HG03066 (cell line): ENCODE results near the gene GLIS1.

Experiments used
- ATAC-seq: cut with Tn5 transposase; IDR thresholded peaks from one replicate; pipeline ENCODE4 v1.9.1; 2021; ENCODE audit warnings: low read depth; ENCODE audit not compliant: unreplicated experiment

GLIS1 gene

DNA sequence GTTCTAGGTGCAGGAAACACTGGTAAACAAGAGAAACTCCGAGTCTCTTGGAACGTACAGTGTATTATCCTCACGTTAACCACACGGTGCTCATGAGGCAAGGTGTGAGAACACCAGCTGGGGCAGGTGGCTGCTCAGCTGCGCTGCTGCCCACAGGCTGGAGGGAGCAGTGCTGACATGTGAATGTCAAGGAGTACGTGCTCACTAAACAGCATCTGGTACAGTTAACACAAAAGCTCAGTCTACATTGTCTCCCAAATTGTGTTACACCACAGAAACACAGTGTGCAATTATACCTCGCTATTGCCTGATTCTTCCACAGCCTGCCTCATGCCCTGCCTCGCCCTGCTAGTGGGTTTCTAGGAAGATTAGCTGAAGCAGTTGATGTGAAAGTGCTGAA is 138.4 kb downstream of the GLIS1 start:
- no peak for ATAC-seq

DNA sequence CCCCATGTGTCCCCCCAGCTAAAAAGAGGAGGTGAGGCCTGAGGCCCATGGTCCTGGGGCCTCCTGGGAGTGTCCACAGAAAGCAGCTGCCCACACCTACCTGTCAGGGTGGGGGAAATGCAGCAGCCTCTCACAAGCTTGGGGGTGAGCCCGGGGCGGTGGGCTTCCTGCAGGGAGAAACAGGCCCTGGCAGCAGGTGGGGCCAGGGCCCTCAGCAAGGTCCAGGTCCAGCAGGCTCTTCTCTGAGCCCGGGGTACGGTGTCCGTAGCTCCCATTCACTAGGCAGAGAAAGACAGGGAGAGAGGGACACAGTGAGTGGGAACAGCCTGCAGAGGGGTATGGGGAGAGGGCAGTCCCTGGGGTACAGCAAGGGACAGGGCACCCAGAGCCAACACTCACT is 139.0 kb downstream of the GLIS1 start:
- ATAC-seq, result no peak

DNA sequence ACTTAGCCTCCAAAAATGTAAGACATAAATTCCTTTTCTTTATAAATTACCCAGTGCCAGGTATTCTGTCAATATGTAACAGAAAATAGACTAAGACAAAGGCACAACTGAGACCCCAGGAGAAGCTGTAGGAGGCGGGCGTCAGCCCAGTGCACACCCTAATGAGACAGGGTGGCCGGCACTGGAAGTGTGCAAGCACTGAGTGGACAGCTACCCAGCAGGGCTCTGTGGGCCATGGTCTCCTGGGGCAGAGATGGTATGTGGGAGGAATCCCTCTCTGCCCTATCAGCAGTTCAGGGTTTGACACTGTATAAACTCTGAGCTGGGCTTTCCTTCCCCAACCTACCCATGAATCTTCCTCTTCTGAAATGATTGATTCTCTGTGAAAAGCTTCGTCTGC is 139.5 kb downstream of the GLIS1 start:
- ATAC-seq, result no peak

DNA sequence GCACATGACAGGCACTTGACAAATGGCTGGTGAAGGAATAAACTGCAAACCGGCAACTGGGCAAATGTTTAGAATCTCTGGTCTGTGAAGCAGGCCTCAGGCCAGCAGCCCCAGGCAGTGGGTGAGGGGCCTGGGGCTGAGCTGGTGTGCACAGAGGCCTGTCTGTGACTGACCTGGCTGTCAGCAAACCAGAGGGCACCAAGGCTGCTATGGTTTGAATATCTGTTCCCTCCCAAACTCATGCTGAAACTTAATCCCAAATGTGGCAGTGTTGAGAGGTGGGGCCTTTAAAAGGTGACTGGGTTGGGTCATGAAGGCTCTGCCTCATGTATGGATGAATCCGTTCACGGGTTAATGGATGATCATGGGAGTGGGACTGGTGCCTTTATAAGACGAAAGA is 140.0 kb downstream of the GLIS1 start:
- no peak for ATAC-seq

DNA sequence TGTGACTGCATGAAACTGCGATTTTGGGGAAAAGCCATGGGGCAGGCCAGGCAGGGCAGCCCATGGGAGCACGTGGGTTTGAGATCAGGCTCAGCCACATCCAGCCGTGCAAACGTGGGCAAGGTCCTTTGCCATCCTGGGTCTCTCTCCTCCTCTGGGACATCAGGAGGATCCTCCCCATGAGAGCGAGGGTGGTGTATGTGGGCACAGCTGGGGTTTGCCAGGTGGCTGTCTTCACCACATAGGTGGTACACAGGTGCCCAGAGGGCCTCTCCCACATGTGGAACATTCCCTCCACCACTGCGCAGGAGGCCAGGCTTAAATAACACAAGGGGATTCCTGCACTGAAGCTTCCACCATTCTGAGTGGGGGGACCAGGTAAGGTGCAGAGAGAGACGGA is 143.1 kb downstream of the GLIS1 start:
- ATAC-seq, result no peak

DNA sequence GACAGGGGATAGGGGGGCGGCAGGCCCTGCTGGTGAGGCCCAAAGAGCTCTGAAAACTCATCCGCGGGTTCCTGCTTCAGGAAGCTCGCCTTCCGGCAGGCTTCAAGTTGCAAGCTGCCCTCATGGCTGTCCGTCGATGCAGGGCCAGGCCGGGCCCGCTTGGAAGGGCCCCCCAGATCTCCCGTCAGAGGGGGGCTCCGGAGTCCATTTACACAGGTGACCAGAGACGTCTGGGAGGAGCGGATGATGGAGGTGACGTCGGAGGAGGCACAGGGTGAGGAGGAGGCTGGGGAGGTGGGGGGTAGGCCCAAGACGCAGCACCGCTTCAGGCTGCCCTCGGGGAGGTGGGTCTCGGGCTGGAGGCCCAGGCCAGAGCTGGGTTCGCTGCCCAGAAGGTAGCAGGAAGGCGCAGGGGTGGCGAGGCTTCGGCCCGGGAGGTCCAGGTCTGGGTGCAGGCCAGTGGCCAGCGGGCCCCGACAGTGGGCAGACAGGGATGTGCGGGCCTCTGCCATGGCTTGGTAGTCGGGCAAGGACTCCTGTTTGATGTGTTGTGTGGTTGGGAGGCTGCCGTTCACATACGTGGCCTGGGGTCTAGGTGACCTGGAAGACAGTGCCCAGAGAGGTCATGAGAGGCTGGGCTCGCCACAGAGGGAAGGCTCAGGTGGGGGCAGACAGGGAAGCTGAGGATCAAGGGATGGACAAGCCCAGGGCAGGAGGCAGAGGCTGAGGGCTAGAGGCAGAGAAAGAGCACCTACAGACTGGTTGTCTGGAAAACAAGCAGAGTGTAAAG is 144.4 kb downstream of the GLIS1 start:
- ATAC-seq, result no peak

DNA sequence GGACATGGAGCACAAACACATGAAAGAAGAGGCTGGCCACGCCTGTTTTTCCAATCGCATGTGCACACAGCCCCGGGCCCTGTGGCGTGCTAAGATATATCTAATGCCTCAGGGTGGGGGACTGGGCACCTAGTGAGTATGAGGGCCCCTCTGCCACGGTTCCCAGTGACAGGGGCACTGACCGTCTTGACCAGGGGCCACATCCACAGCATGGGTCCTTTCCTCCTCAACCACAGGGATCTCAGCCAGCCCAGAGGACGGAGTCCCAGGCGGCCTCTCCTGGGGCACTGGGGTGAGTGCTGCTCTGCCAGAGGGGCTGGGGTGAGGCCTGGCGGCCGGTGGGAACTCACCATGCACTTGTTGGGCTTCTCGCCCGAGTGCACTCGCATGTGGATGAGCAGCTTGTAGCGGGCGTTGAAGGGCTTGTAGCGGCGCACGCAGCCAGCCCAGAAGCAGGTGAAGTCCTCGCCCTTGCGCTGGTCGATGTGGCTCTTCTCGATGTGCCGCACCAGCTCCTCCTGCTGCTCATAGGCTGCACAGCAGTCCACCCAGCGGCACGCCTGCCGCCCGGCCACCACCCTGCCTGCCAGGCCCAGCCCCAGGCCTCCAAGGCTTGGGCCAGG is 145.1 kb downstream of the GLIS1 start:
- no peak for ATAC-seq

DNA sequence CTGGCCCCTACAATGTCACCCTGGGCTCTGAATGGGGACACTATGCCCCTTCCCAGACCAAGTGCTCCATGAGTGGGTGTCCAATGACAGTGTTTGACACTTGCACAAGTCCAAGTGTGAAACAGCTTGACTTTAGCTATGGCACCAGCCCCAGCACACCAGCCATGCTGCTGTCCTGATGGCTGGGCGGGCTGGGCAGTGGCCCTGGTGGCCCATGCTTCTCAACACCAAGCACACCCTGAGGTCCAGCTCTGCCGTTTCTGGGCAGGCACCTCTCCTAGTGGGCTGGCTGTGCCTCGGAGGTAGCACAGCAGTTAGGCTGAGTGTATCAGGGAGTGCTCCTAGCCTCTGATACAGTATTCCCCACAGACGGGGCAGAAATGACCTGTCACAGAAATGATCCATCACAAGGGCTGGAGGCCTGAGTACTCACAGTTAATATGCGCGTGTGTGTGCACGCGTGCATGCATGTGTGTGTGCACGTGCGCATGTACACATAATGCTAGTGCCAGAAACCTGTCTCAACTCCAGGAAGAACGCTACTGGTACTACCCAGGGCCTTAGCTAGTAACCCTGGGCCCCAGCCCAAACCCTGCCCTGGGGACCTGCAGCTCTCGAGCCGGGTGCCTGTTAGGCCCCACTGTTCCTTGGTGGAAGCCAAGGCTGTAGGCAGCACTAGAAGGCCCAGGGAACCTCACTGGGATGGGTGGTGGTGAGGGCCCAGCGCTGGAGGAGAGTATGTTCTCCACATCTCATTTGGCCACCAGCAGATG is 145.8 kb downstream of the GLIS1 start:
- ATAC-seq, result no peak

DNA sequence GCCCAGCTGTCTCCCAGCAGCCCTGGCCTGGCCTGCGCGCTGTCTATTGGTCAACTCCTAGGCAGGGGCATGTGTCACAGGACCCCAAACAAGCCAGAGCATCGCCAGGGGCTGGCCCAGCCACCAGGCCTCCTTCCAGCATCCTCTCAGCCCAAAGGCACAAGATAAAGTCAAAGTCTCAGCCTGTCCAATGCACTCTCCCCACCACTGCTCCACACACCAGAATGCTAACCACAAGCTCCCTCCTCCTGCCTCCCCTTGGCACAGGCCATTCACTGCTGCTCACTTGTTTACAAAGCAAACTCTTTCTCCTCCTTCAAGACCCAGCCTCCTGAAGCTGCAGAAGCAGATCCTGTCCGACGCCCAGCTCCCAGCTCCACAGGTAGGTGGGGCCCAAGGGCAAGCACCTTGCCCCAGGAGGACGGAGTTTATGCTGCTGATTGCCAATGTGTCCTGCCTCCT is 146.4 kb downstream of the GLIS1 start:
- ATAC-seq, result no peak

DNA sequence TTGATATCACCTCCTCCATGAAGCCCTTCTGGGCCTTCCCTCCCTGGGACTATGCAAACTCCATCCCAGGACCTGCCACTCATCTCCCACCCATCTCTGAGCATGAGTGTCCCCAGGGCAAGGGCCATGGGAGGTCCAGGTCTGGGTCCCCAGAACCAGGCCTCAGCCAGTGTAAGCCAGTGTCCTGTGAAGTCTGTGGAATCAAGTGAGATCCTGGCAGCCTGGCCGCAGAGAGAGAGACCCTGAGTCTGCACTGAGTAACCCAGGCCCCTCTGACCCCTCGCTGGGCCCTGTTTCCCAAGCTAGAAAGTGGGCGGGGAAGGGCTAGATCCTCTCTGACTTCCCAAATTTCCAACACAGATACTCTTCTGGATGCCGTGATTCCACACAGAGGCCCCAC is 147.0 kb downstream of the GLIS1 start:
- ATAC-seq, result no peak

DNA sequence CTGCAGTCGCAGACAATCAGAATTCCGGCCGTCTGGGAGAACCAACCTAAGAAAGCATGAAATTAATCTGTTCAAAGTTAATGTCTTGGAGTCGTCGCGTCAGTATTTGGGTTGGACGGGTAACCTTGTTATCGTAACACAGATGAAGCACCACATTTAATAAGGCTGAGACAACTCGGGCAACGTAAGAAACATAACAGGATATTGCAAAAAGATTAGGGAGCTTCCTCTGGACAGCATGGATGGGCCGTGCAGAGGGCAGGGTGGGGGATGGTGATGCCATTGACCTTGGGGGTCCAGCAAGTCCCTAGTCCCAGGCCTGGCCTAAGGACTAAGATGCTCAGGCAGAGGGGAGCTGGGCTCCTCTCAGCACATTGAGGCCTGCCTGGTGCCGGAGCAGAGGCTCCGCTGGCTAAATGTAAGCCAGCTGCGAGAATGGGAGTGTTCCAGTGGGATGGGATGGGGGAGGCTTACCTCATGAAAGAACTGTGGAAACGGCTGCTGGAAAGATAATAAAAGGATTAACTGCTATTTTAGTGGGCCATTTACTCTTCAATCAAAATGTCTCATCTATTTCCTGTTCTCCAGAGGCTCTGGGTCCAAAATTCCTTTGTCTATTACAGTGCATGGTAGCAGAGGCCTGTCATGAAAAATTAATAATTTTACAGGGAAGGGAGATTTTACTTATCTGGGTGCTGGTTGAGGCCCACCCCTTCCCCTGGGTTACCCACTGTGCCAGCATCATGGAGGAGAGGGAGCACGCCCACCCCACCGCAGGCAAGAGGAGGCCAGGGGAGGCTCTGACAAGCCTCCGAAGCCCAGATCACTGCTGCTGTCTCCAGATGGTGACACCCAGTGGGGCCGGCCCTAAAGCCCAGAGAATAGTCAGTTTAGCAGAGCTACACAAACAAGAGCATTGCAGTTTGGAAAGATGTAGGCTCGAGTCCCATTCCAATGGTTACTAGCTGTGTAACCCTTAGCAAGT is 148.1 kb downstream of the GLIS1 start:
- ATAC-seq, result no peak

DNA sequence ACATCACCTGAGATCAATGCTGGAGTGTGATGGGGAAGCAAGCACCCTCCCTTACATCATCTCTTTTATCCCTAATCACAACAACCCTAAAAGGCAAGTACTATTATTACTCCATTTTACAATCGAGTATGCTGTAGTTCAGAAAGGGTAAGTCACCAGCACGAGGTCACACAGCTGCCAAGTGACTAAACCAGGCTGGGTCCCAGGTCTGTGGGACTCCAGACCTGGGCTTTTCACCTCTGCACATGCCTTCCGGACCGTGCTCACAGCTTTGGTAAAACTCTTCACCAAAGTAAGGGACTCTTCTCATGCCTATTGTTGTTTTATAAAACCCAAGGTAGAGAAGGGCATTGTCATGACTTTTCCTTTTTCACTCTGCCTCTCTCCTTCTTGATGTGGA is 148.9 kb downstream of the GLIS1 start:
- no peak for ATAC-seq

DNA sequence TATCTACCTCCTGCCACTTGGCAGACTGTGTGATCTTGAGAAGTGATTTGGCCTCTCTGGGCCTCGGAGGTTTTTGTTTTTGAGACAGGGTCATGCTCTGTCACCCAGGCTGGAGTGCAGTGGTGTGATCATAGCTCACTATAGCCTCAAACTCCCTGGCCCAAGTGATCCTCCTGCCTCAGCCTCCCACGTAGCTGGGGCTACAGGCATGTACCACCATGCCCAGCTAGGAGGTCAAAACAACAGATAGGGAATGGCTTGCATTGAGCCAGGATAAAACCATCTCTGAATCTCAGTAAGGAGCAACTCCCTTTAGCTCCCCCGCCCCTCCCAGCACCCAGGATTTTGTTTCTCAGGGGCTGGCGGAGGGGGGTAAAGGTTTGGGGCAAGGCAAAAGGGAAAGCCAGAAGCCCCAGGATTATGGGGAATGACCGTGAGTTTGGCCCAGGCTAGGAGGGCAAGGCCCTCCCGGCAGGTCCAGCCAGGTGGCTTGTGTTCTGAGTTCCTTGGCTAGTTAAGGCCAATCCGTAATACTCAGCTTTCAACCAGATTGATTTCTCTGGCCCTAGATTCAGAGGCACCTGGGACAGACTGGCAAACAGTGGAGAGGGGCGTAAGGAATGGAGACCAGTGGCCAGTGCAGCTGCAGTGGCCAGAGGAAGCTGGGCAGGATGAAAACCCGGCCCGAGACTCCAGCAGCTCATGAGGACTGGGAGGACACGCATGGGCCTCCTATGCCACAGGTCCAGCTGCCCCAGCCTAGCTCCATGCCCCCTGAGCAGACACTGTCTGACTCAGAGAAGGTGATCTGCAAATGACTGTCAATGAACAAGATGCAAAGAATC is 149.7 kb downstream of the GLIS1 start:
- no peak for ATAC-seq

DNA sequence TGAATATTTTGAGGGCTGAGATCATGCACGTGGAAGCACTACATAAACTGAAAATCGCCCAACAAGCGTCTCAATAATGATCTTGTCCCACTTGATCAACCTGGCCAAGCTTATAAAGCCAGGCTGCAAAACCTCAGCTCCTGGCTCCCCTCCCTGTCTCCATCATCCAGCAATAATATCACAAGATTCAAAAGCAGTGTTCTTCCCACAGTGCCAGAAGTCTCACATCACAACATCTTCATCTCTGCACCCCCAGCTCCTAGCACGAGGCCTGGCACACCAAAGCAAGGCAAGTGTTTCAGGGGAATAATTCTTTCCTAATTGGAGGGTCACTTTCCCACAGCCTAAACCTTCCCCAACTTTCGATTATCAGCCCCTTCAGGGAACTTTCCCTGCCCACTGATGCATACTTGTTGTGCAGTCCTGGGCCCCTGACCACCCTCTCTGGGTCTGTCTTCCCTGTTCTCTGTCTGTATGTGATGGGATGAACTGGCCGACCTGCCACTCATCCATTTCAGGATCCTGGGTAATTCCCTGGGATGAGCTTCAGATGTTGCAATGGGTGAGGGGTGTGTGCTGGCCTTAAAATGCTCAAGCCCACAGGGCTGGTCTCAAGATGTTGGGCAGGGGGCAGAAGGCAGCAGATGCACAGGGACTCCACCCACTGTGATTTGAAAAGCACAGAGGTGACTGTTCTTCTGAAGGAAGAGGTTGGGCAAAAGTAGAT is 150.7 kb downstream of the GLIS1 start:
- no peak for ATAC-seq

DNA sequence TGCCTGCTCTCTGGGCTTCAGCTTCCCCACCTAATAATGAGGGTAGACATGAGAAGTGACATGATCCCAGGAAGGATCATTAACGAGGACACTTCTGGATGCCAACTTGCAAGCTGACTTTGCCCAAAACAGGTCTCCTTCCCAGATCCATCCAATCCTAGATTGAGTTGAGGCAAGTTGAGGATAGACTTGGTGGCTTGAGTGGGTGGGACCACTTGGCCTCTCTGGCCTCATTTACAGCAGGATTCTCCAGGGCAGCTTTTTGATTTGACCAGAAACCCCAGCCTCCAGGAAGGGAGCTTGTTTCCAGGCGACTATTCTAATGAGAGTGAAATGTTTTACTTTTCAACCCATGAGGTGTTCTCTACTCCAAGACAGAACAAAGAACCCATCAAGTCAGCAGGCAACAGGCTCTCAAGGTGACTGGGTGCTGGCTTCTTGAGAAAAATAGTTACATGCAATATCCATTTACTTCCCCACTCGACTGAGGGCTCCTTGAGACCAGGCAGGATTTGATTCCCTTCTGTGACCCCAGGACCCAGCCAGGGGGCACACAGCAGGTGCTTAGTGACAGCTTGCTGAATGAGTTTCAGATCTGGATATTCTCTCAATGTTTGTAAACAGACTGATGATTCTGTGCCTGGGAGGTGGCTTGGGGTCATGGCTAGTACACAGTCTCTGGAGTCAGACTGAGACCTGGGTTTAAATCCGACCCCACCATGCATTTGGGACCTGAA is 151.5 kb downstream of the GLIS1 start:
- ATAC-seq, result no peak

DNA sequence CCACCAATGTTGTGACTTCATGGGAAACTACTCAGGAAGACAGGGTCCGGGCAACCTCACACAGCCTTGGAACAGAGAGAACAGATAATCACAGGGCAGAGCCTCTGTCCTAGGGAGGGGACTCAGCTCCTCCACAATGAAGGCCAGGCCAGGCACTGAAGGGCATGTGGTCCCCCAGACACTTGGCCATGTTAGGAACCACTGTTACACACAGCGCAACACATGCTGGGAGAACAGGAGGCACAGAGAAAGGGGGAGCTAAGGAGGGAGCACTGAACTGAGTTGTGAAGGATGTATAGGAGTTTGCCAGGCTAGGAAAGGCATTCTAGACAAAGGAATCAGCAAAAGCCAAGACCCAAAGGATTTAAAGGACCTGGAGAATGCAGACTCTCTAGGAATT is 152.2 kb downstream of the GLIS1 start:
- ATAC-seq, result no peak

DNA sequence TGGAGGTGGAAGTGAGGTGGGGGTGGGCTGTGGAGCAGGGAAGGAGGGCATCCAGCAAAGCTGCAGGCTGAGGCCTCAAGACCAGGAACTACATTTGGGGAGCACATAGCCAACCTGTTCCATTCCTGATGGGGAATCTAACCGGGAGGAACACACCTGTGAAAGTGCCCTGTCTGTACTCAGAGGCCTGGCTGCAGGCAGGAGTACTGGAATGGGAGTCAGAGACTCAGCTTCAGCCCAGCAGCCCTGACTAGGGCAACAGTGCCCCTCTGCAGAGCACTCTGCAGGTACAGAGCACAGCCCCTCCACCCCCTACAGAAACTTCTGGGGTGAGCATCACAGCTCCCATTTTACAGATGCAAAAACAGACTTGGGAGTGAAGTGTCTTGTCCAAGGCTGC is 153.4 kb downstream of the GLIS1 start:
- ATAC-seq, result no peak

DNA sequence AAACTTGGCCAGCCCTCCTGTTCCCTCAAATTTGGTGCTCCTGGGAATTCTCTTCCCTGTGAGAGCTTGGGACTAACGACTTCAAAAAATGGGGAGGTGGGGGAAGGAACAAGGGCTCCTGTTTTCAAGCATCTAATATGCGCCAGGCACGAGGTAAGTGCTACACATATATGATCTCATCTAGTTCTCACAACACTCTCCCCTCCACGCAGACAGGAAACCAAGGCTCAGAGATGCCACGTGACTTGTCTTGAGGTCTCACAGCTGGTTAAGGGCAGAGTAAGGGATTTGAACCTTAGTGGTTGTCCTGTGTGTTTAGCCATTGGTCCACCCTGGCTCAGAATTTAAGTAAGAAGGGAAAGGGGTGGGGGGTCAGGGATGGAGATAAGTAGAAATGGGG is 153.8 kb downstream of the GLIS1 start:
- no peak for ATAC-seq
